ENCODE measurements around the gene DYNC2I2. TPM values are rescaled to one million over a fixed set of nuclear protein-coding genes. Genes with fewer than 3 reads are reported as not detected.
A peak's percentile ranks its signal among the peaks of the same experiment; 100 is the strongest.

DYNC2I2 gene
- total RNA-seq, 1 donor from 2014 or later, result 59.7 TPM

GRCh38 chr9:128636024-128636390 lies 20.6 kb downstream of the DYNC2I2 start:
- peak; percentile 31 for DNase-seq (ENCODE audit: low read depth)

DNA sequence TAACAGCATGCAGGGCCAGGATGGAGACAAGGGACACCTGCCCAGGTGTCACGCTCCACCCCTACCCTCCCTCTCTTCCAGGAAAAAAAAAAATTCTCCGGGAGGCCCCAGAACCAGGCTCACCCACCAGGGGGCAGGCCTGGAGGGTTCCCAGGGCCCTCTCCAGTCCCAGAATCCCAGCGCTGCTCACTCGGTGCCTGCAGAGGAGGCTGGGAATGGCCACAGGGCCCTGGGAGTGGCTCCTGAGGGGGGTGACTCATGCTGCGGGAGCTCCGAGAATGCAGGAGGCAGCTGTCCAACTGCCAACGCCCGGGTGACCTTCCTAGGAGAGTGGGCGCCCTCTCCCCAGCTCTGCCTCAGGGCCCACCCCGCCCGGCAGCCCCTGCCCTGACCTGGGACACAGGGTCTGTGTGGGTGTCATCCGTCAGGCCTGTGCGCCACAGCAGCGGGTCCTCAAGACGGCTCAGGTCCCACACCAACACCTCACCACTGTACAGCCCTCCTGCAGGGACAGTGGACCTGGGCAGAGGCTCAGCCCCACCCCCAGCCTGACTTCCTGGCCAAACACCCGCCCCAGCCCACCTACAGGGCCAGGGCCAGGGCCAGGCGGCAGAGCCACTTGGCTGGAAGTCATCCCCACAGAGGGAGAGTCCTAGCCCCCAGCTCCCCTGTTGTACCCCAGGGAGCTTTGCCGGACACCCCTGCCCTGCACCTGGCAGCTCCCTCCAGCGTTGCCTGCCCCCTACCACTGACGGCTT lies 21.2 kb downstream of the DYNC2I2 start:
- peak; percentile 92 for DNase-seq (ENCODE audit: low read depth)

GRCh38 chr9:128634651-128635262 lies 21.9 kb downstream of the DYNC2I2 start:
- no peak for DNase-seq (ENCODE audit: low read depth)

GRCh38 chr9:128634111-128634510 lies 22.5 kb downstream of the DYNC2I2 start:
- DNase-seq (ENCODE audit: low read depth), result no peak

DNA sequence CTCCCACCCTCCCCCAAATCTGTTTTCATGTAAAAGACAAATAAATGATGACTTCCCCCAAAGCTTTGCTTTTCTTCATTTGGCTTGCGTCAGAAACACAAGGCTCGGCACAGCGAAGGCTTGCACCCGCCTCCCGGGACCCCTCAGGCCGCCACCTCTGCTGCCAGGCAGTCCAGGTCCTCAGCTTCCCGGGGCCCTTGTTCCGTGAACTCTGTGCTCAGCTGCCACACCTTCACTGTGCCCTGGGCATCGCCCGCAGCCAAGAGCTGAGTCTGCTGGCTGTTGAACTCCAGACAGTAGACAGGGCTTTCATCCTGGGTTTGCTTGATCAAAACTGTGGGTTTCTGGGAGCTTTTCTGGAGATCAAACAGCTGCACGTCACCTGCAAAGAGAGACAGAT lies 23.0 kb downstream of the DYNC2I2 start:
- DNase-seq (ENCODE audit: low read depth), result no peak

- DNase-seq (ENCODE audit: low read depth), result no peak
Measured at GRCh38 chr9:128633057-128633456, 23.6 kb downstream of the DYNC2I2 start.

DNA sequence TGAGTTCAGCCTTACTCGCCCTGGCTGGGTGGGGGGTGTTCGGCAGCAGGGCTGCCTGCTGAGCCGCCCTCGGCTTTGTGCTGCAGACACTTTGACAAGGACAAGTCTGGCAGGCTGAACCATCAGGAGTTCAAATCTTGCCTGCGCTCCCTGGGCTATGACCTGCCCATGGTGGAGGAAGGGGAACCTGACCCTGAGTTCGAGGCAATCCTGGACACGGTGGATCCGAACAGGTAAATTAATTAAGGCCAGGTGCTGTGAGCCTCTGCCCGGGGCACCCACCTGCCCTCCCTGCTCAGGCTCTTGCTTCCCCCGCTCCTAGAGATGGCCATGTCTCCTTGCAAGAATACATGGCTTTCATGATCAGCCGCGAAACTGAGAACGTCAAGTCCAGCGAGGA lies 24.2 kb downstream of the DYNC2I2 start:
- DNase-seq (ENCODE audit: low read depth), result no peak

GRCh38 chr9:128632066-128632465 lies 24.6 kb downstream of the DYNC2I2 start:
- no peak for DNase-seq (ENCODE audit: low read depth)

DNA sequence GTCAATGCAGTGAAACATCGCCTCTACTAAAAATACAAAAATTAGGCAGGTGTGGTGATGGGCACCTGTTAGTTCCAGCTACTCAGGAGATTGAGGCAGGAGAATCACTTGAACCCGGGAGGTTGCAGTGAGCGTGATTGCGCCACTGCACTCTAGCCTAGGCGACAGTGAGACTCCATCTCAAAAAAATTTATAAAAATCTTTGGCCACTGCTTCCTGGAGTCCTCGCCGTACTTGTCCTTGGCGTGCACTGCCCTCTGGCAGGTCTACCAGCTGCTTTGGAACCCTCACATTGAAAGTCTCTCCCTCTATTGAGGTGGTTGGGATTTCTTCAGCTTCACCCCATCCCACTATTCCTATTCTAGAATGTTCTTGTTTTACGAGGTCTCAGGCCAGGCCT lies 25.0 kb downstream of the DYNC2I2 start:
- DNase-seq (ENCODE audit: low read depth), result no peak

DNA sequence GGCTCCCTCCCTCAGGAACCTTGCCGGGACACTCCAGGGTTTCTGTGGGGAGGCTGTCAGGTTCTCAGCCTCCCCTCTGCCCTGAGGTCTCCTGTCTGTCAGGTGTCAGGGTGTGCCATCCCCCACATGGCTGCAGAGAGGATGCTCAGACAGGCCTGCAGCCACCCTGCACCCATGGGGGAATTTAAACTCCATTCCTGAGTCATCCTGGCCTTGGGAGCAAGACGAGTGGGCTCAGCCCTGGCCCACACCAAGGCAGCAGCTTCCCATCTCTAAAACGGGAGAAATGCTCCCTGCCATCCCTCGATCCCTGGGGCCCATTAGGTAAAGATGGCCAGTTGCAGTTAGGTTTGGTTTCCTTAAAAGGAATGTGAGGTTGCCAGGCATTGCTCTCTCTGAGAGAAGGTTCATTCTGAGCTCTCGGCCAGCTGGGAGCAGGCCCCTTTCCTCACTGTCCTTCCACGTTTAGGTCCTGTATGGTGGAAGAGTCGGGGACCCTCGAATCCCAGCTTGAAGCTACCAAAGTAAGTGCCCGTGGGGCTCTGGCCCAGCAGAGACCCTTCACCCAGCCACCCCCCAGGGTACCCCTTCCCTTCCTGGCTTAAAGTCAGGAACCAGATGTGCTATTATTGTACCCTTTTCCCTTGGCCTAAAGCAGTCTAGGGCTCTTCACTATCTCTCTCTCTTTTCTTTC lies 26.6 kb downstream of the DYNC2I2 start:
- no peak for DNase-seq (ENCODE audit: low read depth)

GRCh38 chr9:128629136-128629535 lies 27.5 kb downstream of the DYNC2I2 start:
- DNase-seq (ENCODE audit: low read depth), result no peak

- no peak for DNase-seq (ENCODE audit: low read depth)
Measured at GRCh38 chr9:128628471-128629048, 28.1 kb downstream of the DYNC2I2 start.

- DNase-seq (ENCODE audit: low read depth), result no peak
Measured at GRCh38 chr9:128627906-128628305, 28.7 kb downstream of the DYNC2I2 start.

GRCh38 chr9:128627127-128627715 lies 29.4 kb downstream of the DYNC2I2 start:
- DNase-seq (ENCODE audit: low read depth), result no peak

- DNase-seq (ENCODE audit: low read depth), result no peak
Measured at GRCh38 chr9:128626181-128626580, 30.5 kb downstream of the DYNC2I2 start.

DNA sequence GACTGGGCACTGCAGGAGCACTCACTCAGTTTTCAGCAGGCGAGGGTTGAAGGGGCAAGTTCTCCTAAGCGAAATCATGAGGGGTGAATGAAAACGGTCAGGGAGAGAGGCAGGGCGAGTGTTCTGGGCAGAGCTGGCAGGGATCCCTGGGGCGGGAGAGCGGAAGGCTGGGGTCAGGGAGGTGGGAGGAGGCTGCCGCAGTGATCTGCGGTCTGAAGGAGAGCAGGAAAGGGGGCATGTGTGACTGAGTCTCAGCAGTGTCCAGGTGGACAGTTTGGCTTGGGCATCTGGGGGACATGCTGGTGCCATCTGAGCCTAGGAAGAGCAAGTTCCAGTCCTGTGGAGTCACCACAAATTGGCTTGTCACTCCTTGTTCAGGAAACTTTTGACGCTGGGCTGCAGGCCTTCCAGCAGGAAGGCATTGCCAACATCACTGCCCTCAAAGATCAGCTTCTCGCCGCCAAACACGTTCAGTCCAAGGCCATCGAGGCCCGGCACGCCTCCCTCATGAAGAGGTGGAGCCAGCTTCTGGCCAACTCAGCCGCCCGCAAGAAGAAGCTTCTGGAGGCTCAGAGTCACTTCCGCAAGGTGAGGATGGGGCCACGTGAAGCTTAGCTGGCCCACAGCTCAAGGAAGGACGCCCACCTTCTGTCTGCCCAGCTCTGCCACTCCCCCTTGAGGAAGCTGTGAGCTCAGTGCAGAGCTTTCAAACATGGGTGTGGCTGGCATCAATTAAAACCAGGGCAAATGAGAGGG lies 31.1 kb downstream of the DYNC2I2 start:
- no peak for DNase-seq (ENCODE audit: low read depth)

GRCh38 chr9:128624566-128624965 lies 32.1 kb downstream of the DYNC2I2 start:
- no peak for DNase-seq (ENCODE audit: low read depth)

DNA sequence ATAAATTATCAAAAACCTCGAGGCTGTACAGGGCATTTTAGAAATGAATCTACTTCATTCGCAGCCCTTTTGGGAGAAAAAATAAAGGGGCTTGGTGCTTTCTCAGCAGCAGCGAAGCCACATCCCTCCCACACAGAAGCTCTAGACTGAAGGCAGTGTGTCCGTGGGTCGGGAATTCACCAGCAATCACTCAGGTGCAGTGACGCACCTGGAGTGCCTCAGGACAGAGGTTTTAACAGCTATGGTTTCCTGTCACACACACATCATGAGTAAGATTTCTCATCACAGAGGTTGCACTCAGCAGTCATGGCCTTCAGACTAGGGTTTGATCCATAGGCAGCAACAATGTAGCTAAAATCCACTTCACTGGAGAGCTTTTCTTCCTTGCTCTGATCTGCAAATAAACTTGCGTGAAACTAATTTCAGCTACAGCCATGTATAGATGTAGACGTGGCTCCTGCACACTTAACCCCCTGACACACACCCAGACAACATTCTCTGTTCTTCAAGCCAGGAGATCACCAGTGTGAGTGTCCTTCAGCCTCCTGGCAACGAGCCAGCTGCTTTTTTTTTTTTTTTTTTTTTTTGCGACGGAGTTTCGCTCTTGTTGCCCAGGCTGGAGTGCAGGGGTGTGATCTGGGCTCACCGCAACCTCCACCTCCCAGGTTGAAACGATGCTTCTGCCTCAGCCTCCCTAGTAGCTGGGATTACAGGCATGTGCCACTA lies 34.8 kb downstream of the DYNC2I2 start:
- no peak for DNase-seq (ENCODE audit: low read depth)

GRCh38 chr9:128619779-128620178 lies 36.9 kb downstream of the DYNC2I2 start:
- DNase-seq (ENCODE audit: low read depth), result no peak

DNA sequence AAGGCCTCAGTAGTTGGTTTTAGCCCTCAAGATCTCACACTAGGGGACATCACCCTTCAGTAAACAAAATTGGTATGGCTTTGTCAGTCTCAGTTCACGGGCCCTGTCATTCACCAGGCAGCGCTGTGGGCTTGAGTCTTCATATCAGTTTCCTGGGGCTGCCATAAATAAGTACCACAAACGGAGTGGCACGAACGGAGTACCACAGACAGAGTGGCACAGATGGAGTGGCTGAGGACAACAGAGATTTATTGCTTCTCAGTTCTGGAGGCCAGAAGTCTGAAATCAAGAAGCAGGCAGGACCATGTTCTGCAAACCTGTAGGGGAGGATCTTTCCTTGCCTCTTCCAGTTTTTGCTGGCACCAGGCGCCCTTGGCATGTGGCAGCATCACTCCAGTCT lies 37.5 kb downstream of the DYNC2I2 start:
- DNase-seq (ENCODE audit: low read depth), result no peak

DNA sequence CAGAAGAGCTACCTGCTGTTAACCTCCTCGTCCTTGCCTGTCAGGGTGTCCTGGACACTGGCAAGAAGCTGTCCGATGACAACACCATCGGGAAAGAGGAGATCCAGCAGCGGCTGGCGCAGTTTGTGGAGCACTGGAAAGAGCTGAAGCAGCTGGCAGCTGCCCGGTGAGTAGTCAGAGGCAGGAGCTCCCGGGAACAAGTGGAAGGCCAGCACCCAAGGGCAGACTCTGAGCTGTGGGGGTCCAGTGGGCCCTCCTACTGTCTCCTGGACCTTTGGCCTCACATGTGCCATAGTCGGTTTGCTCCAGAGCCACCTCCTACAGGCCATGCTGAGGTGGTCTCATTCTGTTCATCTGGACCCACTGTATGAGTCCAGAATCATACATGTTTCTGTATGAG lies 38.7 kb downstream of the DYNC2I2 start:
- DNase-seq (ENCODE audit: low read depth), result no peak

Measured in renal cortical epithelial cell (primary cell).